CD8-positive, alpha-beta memory T cell (primary cell): ENCODE measurements around the gene ACY1. TPM values are rescaled to one million over a fixed set of nuclear protein-coding genes. Genes with fewer than 3 reads are reported as not detected.
A peak's percentile ranks its signal among the peaks of the same experiment; 100 is the strongest.

Source experiments
- CTCF ChIA-PET: fragments of 350-600 bp; sonication (Branson Sonifier 250); formaldehyde crosslinking; loops from one replicate; lab custom pipeline; 2021; ENCODE audit warnings: antibody characterized with exemption; lab: Charles Lee
- POLR2A ChIA-PET: fragments of 350-600 bp; sonication (Branson Sonifier 250); formaldehyde crosslinking; loops from one replicate; lab custom pipeline; 2021; ENCODE audit warnings: antibody characterized with exemption; lab: Charles Lee
- DNase-seq, 5 donors: peaks; one replicate each; pipeline versions ENCODE4 v3.0.0 to v3.0.0-alpha.2; 2020 to 2022; ENCODE audit warnings: mixed read lengths in 1 of 5
- H3K27ac ChIP-seq: one replicate; pipeline ENCODE4 v1.7.0; 2013; ENCODE audit warnings: low read depth, mild to moderate bottlenecking, low read length, moderate library complexity
- H3K27me3 ChIP-seq: 2 replicates; pipeline ENCODE4 v1.7.0; 2013; ENCODE audit warnings: low read length, mild to moderate bottlenecking; ENCODE audit not compliant: insufficient read depth, poor library complexity, severe bottlenecking
- H3K36me3 ChIP-seq: 2 replicates; pipeline ENCODE4 v1.7.0; 2013; ENCODE audit warnings: mild to moderate bottlenecking, low read length, moderate library complexity; ENCODE audit not compliant: insufficient read depth
- H3K4me1 ChIP-seq: 2 replicates; pipeline ENCODE4 v1.7.0; 2013; ENCODE audit warnings: mild to moderate bottlenecking, low read length, moderate library complexity; ENCODE audit not compliant: insufficient read depth
- H3K4me3 ChIP-seq: 2 replicates; pipeline ENCODE4 v1.7.0; 2013; ENCODE audit warnings: mild to moderate bottlenecking, low read length
- H3K9me3 ChIP-seq: 2 replicates; pipeline ENCODE4 v1.7.0; 2013; ENCODE audit warnings: mild to moderate bottlenecking, low read length
- H3K27ac Mint-ChIP-seq, 8 donors: one replicate each; pipeline ENCODE4 v1.8.0; 2020 to 2021; ENCODE audit warnings: mixed read lengths in 8 of 8, mild to moderate bottlenecking in 6 of 8, inconsistent platforms in 3 of 8, moderate library complexity in 3 of 8
- H3K27me3 Mint-ChIP-seq, 2 donors: one replicate each; pipeline ENCODE4 v1.8.0; 2020 to 2021; ENCODE audit warnings: mixed read lengths in 2 of 2, mild to moderate bottlenecking in 1 of 2, moderate library complexity in 1 of 2
- H3K36me3 Mint-ChIP-seq, 3 donors: one replicate each; pipeline ENCODE4 v1.8.0; 2020 to 2021; ENCODE audit warnings: mixed read lengths in 3 of 3, inconsistent platforms in 1 of 3, mild to moderate bottlenecking in 1 of 3
- H3K4me1 Mint-ChIP-seq, 3 donors: one replicate each; pipeline ENCODE4 v1.8.0; 2020 to 2021; ENCODE audit warnings: mixed read lengths in 3 of 3, inconsistent platforms in 1 of 3, mild to moderate bottlenecking in 1 of 3
- H3K4me3 Mint-ChIP-seq, 7 donors: one replicate each; pipeline ENCODE4 v1.8.0; 2020 to 2021; ENCODE audit warnings: mixed read lengths in 7 of 7, mild to moderate bottlenecking in 6 of 7, moderate library complexity in 4 of 7, inconsistent platforms in 2 of 7
- H3K9me3 Mint-ChIP-seq, 5 donors: one replicate each; pipeline ENCODE4 v1.8.0; 2020 to 2022; ENCODE audit warnings: mixed read lengths in 5 of 5, mild to moderate bottlenecking in 3 of 5, moderate library complexity in 2 of 5, inconsistent platforms in 1 of 5
- polyA plus RNA-seq: library from polyadenylated mRNA; unstranded; fragments of 300-500 nt; fragmentation: Illumina TruSeq; gene quantifications from one replicate; pipeline ENCODE4 v1.2.3, GENCODE V29; 2021
- total RNA-seq, 2 experiments: library from RNA; stranded (reverse); gene quantifications; one replicate each; pipeline ENCODE4 v1.2.3, GENCODE V29; 2021

Gene ACY1
- total and polyA plus RNA-seq, 3 experiments from 2014 or later, result 13.8 to 49.0 (median 46.1) TPM

GRCh38 chr3:52014613-52015012, 31.3 kb downstream of the ACY1 start:
- DNase-seq, result no peak
- Histone ChIP-seq H3K9me3 (no peaks in the 10 kb centered on the region), H3K36me3 (no peaks in the 10 kb centered on the region), H3K4me1 (no peaks in the 10 kb centered on the region), H3K27me3 (no peaks in the 10 kb centered on the region), H3K4me3 (no peak overlapping the region), H3K27ac (no peak overlapping the region)
- Mint-ChIP-seq H3K9me3 (no peaks in the 10 kb centered on the region), H3K4me1 (no peaks in the 10 kb centered on the region), H3K4me3 (no peak overlapping the region), H3K27ac (peak overlapping the region in 1 of 8 donors; percentile 50), H3K36me3 (no peaks in the 10 kb centered on the region), H3K27me3 (no peaks in the 10 kb centered on the region)
- CTCF ChIA-PET, result interaction anchor here (1.2 to 1.7 kb wide), 2 partner anchors 22 to 108 kb away, joined by 3 to 6 read pairs; no protein-coding TSS in a partner anchor
- POLR2A ChIA-PET, result no interaction called here

- POLR2A ChIA-PET, result no interaction called here
- H3K27me3 Mint-ChIP-seq, result no peaks in the 10 kb centered on the region
- H3K36me3 Mint-ChIP-seq, result no peaks in the 10 kb centered on the region
- H3K27ac ChIP-seq, result no peak overlapping the region
- CTCF ChIA-PET, result interaction anchor here (1.2 to 1.7 kb wide), 3 partner anchors 14 to 107 kb away, joined by 3 to 6 read pairs (median 3); no protein-coding TSS in a partner anchor
- H3K4me1 Mint-ChIP-seq, result no peaks in the 10 kb centered on the region
- H3K4me3 Mint-ChIP-seq, result no peak overlapping the region
- H3K9me3 ChIP-seq, result no peaks in the 10 kb centered on the region
- H3K4me3 ChIP-seq, result no peak overlapping the region
- H3K36me3 ChIP-seq, result no peaks in the 10 kb centered on the region
- no peak for DNase-seq
- H3K9me3 Mint-ChIP-seq, result no peaks in the 10 kb centered on the region
- no peaks in the 10 kb centered on the region for H3K27me3 ChIP-seq
- no peaks in the 10 kb centered on the region for H3K4me1 ChIP-seq
- H3K27ac Mint-ChIP-seq, result peak overlapping the region in 1 of 8 donors; percentile 54
Measured at GRCh38 chr3:52015438-52016228, 32.3 kb downstream of the ACY1 start.

GRCh38 chr3:52017586-52017985, 34.3 kb downstream of the ACY1 start:
- ChIA-PET CTCF (no interaction called here), POLR2A (no interaction called here)
- Histone ChIP-seq H3K9me3 (no peaks in the 10 kb centered on the region), H3K36me3 (no peaks in the 10 kb centered on the region), H3K27me3 (no peaks in the 10 kb centered on the region), H3K4me1 (no peaks in the 10 kb centered on the region), H3K27ac (no peak overlapping the region), H3K4me3 (no peak overlapping the region)
- no peaks in the 10 kb centered on the region for H3K4me1 Mint-ChIP-seq
- H3K27me3 Mint-ChIP-seq, result no peaks in the 10 kb centered on the region
- DNase-seq, result no peak
- no peaks in the 10 kb centered on the region for H3K36me3 Mint-ChIP-seq
- peak overlapping the region in 1 of 8 donors; percentile 55 for H3K27ac Mint-ChIP-seq
- no peaks in the 10 kb centered on the region for H3K9me3 Mint-ChIP-seq
- H3K4me3 Mint-ChIP-seq, result no peak overlapping the region

GRCh38 chr3:52018319-52019000, 35.1 kb downstream of the ACY1 start:
- H3K4me1 ChIP-seq, result no peaks in the 10 kb centered on the region
- CTCF ChIA-PET, result no interaction called here
- DNase-seq, result no peak
- H3K36me3 Mint-ChIP-seq, result no peaks in the 10 kb centered on the region
- H3K27me3 ChIP-seq, result no peaks in the 10 kb centered on the region
- no peak overlapping the region for H3K4me3 ChIP-seq
- no peak overlapping the region for H3K4me3 Mint-ChIP-seq
- H3K9me3 Mint-ChIP-seq, result no peaks in the 10 kb centered on the region
- H3K27ac ChIP-seq, result no peak overlapping the region
- H3K9me3 ChIP-seq, result no peaks in the 10 kb centered on the region
- POLR2A ChIA-PET, result no interaction called here
- peak overlapping the region in 1 of 8 donors; percentile 41 for H3K27ac Mint-ChIP-seq
- no peaks in the 10 kb centered on the region for H3K36me3 ChIP-seq
- H3K4me1 Mint-ChIP-seq, result no peaks in the 10 kb centered on the region
- H3K27me3 Mint-ChIP-seq, result peaks cover 0 to 1% of the 10 kb centered on the region in 2 donors

GRCh38 chr3:52019352-52020080, 36.2 kb downstream of the ACY1 start:
- no peak overlapping the region for H3K4me3 ChIP-seq
- no peaks in the 10 kb centered on the region for H3K9me3 ChIP-seq
- ChIA-PET POLR2A (no interaction called here), CTCF (no interaction called here)
- Mint-ChIP-seq H3K9me3 (no peaks in the 10 kb centered on the region), H3K36me3 (no peaks in the 10 kb centered on the region), H3K4me3 (no peak overlapping the region), H3K27ac (no peak overlapping the region), H3K27me3 (peaks cover 0 to 1% of the 10 kb centered on the region in 2 donors), H3K4me1 (no peaks in the 10 kb centered on the region)
- H3K36me3 ChIP-seq, result no peaks in the 10 kb centered on the region
- H3K4me1 ChIP-seq, result no peaks in the 10 kb centered on the region
- DNase-seq, result no peak
- H3K27me3 ChIP-seq, result no peaks in the 10 kb centered on the region
- H3K27ac ChIP-seq, result no peak overlapping the region

- Mint-ChIP-seq H3K27me3 (peaks cover 0 to 1% of the 10 kb centered on the region in 2 donors), H3K9me3 (no peaks in the 10 kb centered on the region), H3K4me3 (no peak overlapping the region), H3K27ac (peak overlapping the region in 2 of 8 donors; percentile 23 to 30), H3K4me1 (no peaks in the 10 kb centered on the region), H3K36me3 (no peaks in the 10 kb centered on the region)
- Histone ChIP-seq H3K27me3 (no peaks in the 10 kb centered on the region), H3K36me3 (no peaks in the 10 kb centered on the region), H3K27ac (no peak overlapping the region), H3K9me3 (no peaks in the 10 kb centered on the region), H3K4me3 (no peak overlapping the region), H3K4me1 (no peaks in the 10 kb centered on the region)
- CTCF ChIA-PET, result no interaction called here
- no peak for DNase-seq
- POLR2A ChIA-PET, result no interaction called here
Measured at GRCh38 chr3:52020796-52021195, 37.5 kb downstream of the ACY1 start.

GRCh38 chr3:52021489-52022268, 38.3 kb downstream of the ACY1 start:
- no peaks in the 10 kb centered on the region for H3K36me3 Mint-ChIP-seq
- Histone ChIP-seq H3K27ac (no peak overlapping the region), H3K4me3 (no peak overlapping the region), H3K36me3 (no peaks in the 10 kb centered on the region), H3K27me3 (no peaks in the 10 kb centered on the region), H3K9me3 (no peaks in the 10 kb centered on the region), H3K4me1 (no peaks in the 10 kb centered on the region)
- peak overlapping the region in 4 of 8 donors; percentile 12 to 52 (median 24) for H3K27ac Mint-ChIP-seq
- no peaks in the 10 kb centered on the region for H3K4me1 Mint-ChIP-seq
- CTCF ChIA-PET, result no interaction called here
- H3K27me3 Mint-ChIP-seq, result peaks cover 0 to 1% of the 10 kb centered on the region in 2 donors
- POLR2A ChIA-PET, result no interaction called here
- no peak overlapping the region for H3K4me3 Mint-ChIP-seq
- no peaks in the 10 kb centered on the region for H3K9me3 Mint-ChIP-seq
- DNase-seq, result no peak
